Liver (tissue), 9 donors: ENCODE results near the gene KAT7. TPM values are rescaled to one million over a fixed set of nuclear protein-coding genes. Genes with fewer than 3 reads are reported as not detected.
"Not testable (repeated sequence)": the region's sequence is repeated elsewhere in the genome, so short reads cannot be mapped to it uniquely, and the experiment has no call there.

Experiments used
- DNase-seq: peaks from one replicate; pipeline ENCODE4 v3.0.0-alpha.2; 2017; ENCODE audit warnings: low spot score
- H3K27ac ChIP-seq, 2 donors: one replicate each; pipeline ENCODE4 v1.7.0; 2013; ENCODE audit warnings: inconsistent platforms in 2 of 2, low read length in 2 of 2, control low read depth in 1 of 2, low read depth in 1 of 2, mild to moderate bottlenecking in 1 of 2
- H3K27me3 ChIP-seq, 4 donors: one replicate each; pipeline versions ENCODE4 v1.6.1 to v1.7.0; 2013; ENCODE audit warnings: low read length in 3 of 4, inconsistent platforms in 1 of 4, mild to moderate bottlenecking in 1 of 4, moderate library complexity in 1 of 4; ENCODE audit not compliant: control insufficient read depth in 4 of 4, insufficient read depth in 4 of 4
- H3K36me3 ChIP-seq, 4 donors: one replicate each; pipeline versions ENCODE4 v1.6.1 to v1.7.0; 2013; ENCODE audit warnings: low read length in 3 of 4, mild to moderate bottlenecking in 3 of 4, low read depth in 1 of 4, moderate library complexity in 1 of 4; ENCODE audit not compliant: control insufficient read depth in 4 of 4, insufficient read depth in 3 of 4
- H3K4me1 ChIP-seq, 4 donors: one replicate each; pipeline versions ENCODE4 v1.6.1 to v1.7.0; 2013; ENCODE audit warnings: low read length in 3 of 4, mild to moderate bottlenecking in 3 of 4, moderate library complexity in 1 of 4; ENCODE audit not compliant: control insufficient read depth in 4 of 4, insufficient read depth in 4 of 4
- H3K4me3 ChIP-seq, 3 donors: one replicate each; pipeline versions ENCODE4 v1.6.1 to v1.7.0; 2013; ENCODE audit warnings: low read length in 3 of 3, control low read depth in 1 of 3, low read depth in 1 of 3, mild to moderate bottlenecking in 1 of 3
- H3K9ac ChIP-seq, 2 donors: one replicate each; pipeline ENCODE4 v1.7.0; 2013; ENCODE audit warnings: low read length in 2 of 2, mild to moderate bottlenecking in 2 of 2, moderate library complexity in 2 of 2, control low read depth in 1 of 2, low read depth in 1 of 2
- H3K9me3 ChIP-seq, 4 donors: one replicate each; pipeline versions ENCODE4 v1.6.1 to v1.7.0; 2013; ENCODE audit warnings: low read length in 3 of 4; ENCODE audit not compliant: control insufficient read depth in 4 of 4
- FOXA1 ChIP-seq: IDR thresholded peaks from 2 replicates; pipeline ENCODE4 v1.6.1; 2016; ENCODE audit warnings: antibody characterized with exemption
- FOXA2 ChIP-seq: IDR thresholded peaks from 2 replicates; pipeline ENCODE4 v1.6.1; 2016; ENCODE audit warnings: antibody characterized with exemption
- HNF4A ChIP-seq, 2 donors: conservative IDR thresholded peaks; 2 replicates each; pipeline ENCODE4 v1.6.1; 2016; ENCODE audit warnings: antibody characterized with exemption in 2 of 2, mild to moderate bottlenecking in 2 of 2
- HNF4G ChIP-seq: IDR thresholded peaks from 2 replicates; pipeline ENCODE4 v1.6.1; 2016; ENCODE audit warnings: antibody characterized with exemption
- NR2F2 ChIP-seq: IDR thresholded peaks from 2 replicates; pipeline ENCODE4 v1.6.1; 2016; ENCODE audit warnings: antibody characterized with exemption
- RAD21 ChIP-seq, 2 donors: IDR thresholded peaks; 2 replicates each; pipeline ENCODE4 v1.6.1; 2016; ENCODE audit warnings: antibody characterized with exemption in 2 of 2, mild to moderate bottlenecking in 2 of 2
- RXRA ChIP-seq, 2 donors: IDR thresholded peaks; 2 replicates each; pipeline ENCODE4 v1.6.1; 2017 to 2018; ENCODE audit warnings: antibody characterized with exemption in 2 of 2, mild to moderate bottlenecking in 1 of 2
- YY1 ChIP-seq: IDR thresholded peaks from 2 replicates; pipeline ENCODE4 v1.6.1; 2016; ENCODE audit warnings: antibody characterized with exemption, mild to moderate bottlenecking
- WGBS: extraction: QIAGEN DNeasy Blood & Tissue Kit; methylation state at CpG from one replicate; pipeline ENCODE4 v1.1.7; 2013; 5-methylcytosine and 5-hydroxymethylcytosine counted together
- polyA plus RNA-seq, 2 donors: library from polyadenylated mRNA; stranded (reverse) in 1 of 2; unstranded in 1 of 2; fragments of 200-250 nt in 1 of 2; fragments of >200 nt in 1 of 2; fragmentation: Nextera tagmentation in 1 of 2; extraction: Ambion mirVana in 1 of 2; gene quantifications; one replicate each; pipeline versions ENCODE4 v1.2.1 to v1.2.3, GENCODE V29; 2013 to 2015
- total RNA-seq, 2 donors: library from RNA; depleted of rRNA; stranded (reverse); fragments of >200 nt; gene quantifications; one replicate each; pipeline ENCODE4 v1.2.3, GENCODE V29; 2014
- TF ChIP-seq, protein P1 (sequence below): IDR thresholded peaks from 2 replicates; pipeline ENCODE4 v1.6.1; 2016; ENCODE audit warnings: antibody characterized with exemption
- TF ChIP-seq, protein P2 (sequence below): IDR thresholded peaks from 2 replicates; pipeline ENCODE4 v1.6.1; 2016; ENCODE audit warnings: antibody characterized with exemption, mild to moderate bottlenecking
- TF ChIP-seq, protein P3 (sequence below): IDR thresholded peaks from 2 replicates; pipeline ENCODE4 v1.6.1; 2016; ENCODE audit warnings: antibody characterized with exemption
- TF ChIP-seq, protein P4 (sequence below): fragments of 150-350 bp; IDR thresholded peaks from 2 replicates; pipeline ENCODE4 v1.5.1; 2017; ENCODE audit warnings: improper control_type of control experiment, low read depth, low read length; ENCODE audit not compliant: missing input control
- donor health status: healthy.
- donor health status: healthy.
- donor health status: healthy.
- donor health status: healthy.
- donor health status: healthy.

Gene KAT7
- total and polyA plus RNA-seq, 4 donors, result 6.1 to 24.2 (median 12.6) TPM

DNA sequence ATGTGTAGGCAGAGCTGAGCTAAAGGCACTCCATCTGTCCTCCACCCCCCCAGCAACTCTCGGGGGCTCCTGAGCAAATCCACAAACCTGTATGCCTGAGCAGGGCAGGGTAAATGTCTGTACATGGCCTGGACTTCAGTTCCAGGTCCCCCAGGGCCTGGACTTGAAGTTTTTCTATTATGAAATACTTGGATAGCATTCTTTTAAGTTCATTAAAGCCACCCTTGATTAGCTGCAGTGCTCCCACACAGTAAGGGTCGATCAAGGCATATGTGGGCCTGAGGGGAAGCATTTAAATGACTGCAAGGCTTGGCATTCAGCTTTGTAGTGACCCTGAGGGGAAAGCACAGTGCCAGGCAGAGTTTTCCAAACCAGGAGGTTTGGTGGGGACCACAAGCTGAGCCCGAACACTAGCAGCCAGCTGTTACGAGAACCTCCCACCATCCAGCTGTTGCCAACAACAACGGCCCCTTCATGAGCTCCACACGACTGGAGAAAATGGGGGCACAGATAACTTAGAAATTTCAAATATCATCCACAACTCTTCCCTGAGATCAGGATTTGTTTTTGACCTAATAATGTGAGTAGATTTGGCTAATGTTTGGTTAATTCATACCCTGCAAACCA is 31.2 kb upstream of the KAT7 start (continued):
- TF ChIP-seq, protein P1, sequence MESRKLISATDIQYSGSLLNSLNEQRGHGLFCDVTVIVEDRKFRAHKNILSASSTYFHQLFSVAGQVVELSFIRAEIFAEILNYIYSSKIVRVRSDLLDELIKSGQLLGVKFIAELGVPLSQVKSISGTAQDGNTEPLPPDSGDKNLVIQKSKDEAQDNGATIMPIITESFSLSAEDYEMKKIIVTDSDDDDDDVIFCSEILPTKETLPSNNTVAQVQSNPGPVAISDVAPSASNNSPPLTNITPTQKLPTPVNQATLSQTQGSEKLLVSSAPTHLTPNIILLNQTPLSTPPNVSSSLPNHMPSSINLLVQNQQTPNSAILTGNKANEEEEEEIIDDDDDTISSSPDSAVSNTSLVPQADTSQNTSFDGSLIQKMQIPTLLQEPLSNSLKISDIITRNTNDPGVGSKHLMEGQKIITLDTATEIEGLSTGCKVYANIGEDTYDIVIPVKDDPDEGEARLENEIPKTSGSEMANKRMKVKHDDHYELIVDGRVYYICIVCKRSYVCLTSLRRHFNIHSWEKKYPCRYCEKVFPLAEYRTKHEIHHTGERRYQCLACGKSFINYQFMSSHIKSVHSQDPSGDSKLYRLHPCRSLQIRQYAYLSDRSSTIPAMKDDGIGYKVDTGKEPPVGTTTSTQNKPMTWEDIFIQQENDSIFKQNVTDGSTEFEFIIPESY, result no peak

DNA sequence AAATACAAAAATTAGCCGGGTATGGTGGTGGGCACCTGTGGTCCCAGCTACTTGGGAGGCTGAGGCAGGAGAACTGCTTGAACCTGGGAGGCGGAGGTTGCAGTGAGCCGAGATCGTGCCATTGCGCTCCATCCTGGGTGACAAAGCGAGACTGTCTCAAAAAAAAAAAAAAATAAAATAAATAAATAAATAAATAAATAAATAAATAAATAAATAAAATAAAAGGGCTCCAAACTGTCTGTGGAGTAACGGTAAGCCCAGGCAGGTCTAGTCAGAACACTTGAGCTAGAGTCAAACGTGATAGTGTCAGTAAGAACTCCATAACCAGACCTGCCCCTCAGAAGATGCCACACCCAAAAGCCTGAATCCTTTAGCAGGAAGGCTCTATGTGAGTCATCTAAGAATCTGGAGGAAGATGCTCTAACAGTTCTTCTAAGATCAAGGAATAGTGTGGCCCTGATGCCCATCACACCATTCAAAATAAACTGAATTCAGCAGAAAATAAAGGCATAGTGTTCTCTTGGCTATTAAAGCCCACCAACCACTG is 29.9 kb upstream of the KAT7 start:
- not testable (repeated sequence) for H3K27ac ChIP-seq, H3K27me3 ChIP-seq, H3K4me3 ChIP-seq, H3K9ac ChIP-seq, H3K36me3 ChIP-seq, H3K9me3 ChIP-seq, DNase-seq
- WGBS, result 93% methylated on average over 8 of the region's 8 CpGs
- H3K4me1 ChIP-seq, result peaks cover 2 to 13% (median 8%) of the 10 kb centered on the region in 4 donors

DNA sequence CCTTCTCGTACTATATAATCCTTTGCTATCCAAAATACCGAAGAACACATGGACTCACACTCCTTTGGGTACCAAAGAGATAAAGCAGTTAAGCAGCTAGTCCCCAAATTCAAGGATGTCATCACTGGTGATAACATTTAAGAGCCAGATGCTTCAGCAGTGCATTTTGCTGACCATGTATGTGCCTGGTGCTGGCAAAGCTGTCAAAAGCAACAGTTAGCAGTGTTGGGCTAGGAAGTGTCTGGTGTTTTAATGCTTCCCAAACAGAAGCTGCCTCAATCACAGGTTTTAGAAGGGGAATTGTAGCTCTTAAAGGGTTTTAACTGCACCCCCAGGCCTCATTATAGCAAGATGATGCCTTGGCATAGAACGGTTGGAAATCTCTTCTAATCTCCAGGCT is 29.3 kb upstream of the KAT7 start:
- TF ChIP-seq FOXA2, result no peak
- no peak for TF ChIP-seq HNF4G
- TF ChIP-seq NR2F2, result no peak
- TF ChIP-seq, protein P2, sequence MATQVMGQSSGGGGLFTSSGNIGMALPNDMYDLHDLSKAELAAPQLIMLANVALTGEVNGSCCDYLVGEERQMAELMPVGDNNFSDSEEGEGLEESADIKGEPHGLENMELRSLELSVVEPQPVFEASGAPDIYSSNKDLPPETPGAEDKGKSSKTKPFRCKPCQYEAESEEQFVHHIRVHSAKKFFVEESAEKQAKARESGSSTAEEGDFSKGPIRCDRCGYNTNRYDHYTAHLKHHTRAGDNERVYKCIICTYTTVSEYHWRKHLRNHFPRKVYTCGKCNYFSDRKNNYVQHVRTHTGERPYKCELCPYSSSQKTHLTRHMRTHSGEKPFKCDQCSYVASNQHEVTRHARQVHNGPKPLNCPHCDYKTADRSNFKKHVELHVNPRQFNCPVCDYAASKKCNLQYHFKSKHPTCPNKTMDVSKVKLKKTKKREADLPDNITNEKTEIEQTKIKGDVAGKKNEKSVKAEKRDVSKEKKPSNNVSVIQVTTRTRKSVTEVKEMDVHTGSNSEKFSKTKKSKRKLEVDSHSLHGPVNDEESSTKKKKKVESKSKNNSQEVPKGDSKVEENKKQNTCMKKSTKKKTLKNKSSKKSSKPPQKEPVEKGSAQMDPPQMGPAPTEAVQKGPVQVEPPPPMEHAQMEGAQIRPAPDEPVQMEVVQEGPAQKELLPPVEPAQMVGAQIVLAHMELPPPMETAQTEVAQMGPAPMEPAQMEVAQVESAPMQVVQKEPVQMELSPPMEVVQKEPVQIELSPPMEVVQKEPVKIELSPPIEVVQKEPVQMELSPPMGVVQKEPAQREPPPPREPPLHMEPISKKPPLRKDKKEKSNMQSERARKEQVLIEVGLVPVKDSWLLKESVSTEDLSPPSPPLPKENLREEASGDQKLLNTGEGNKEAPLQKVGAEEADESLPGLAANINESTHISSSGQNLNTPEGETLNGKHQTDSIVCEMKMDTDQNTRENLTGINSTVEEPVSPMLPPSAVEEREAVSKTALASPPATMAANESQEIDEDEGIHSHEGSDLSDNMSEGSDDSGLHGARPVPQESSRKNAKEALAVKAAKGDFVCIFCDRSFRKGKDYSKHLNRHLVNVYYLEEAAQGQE, result no peak
- no peak for TF ChIP-seq RAD21 (IDR thresholded peaks at IDR 0.05)
- TF ChIP-seq, protein P3, sequence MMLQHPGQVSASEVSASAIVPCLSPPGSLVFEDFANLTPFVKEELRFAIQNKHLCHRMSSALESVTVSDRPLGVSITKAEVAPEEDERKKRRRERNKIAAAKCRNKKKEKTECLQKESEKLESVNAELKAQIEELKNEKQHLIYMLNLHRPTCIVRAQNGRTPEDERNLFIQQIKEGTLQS, result no peak
- no peak for TF ChIP-seq HNF4A (conservative IDR thresholded peaks at IDR 0.05)
- 82% methylated on average over 3 of the region's 3 CpGs for WGBS
- Histone ChIP-seq H3K27me3 (no peaks in the 10 kb centered on the region), H3K4me1 (peaks cover 2 to 13% (median 8%) of the 10 kb centered on the region in 4 donors), H3K9ac (no peak overlapping the region), H3K27ac (no peak overlapping the region), H3K9me3 (no peaks in the 10 kb centered on the region), H3K36me3 (peaks cover 0 to 3% (median 0%) of the 10 kb centered on the region in 4 donors), H3K4me3 (no peak overlapping the region)
- DNase-seq, result no peak

DNA sequence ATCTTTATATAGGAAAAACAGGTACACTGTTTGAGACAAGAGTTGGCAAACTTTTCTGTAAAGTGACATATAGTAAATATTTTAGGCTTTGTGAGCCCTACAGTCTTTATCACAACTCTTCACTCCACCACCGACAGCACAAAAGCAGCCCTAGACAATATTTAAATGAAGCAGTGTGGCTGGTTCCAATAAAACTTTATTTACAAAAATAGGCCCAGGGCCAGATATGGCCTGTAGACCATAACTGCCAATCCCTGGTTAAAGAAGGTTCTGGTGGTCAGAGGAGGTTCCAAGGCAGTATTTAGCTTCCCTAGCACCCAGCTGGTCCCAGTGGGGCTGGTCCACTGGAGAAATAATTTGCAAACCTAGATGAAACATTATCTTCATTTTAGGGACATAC is 28.2 kb upstream of the KAT7 start:
- WGBS, result 92% methylated on average over 1 of the region's 1 CpG
- TF ChIP-seq RAD21 (IDR thresholded peaks at IDR 0.05), result no peak
- TF ChIP-seq, protein P4, sequence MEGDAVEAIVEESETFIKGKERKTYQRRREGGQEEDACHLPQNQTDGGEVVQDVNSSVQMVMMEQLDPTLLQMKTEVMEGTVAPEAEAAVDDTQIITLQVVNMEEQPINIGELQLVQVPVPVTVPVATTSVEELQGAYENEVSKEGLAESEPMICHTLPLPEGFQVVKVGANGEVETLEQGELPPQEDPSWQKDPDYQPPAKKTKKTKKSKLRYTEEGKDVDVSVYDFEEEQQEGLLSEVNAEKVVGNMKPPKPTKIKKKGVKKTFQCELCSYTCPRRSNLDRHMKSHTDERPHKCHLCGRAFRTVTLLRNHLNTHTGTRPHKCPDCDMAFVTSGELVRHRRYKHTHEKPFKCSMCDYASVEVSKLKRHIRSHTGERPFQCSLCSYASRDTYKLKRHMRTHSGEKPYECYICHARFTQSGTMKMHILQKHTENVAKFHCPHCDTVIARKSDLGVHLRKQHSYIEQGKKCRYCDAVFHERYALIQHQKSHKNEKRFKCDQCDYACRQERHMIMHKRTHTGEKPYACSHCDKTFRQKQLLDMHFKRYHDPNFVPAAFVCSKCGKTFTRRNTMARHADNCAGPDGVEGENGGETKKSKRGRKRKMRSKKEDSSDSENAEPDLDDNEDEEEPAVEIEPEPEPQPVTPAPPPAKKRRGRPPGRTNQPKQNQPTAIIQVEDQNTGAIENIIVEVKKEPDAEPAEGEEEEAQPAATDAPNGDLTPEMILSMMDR, result no peak
- no peak for TF ChIP-seq FOXA2
- no peak for TF ChIP-seq YY1
- TF ChIP-seq HNF4A (conservative IDR thresholded peaks at IDR 0.05), result no peak
- TF ChIP-seq RXRA (IDR thresholded peaks at IDR 0.05), result no peak
- TF ChIP-seq FOXA1, result no peak
- Histone ChIP-seq H3K36me3 (peaks cover 0 to 3% (median 0%) of the 10 kb centered on the region in 4 donors), H3K27ac (no peak overlapping the region), H3K4me1 (peaks cover 2 to 18% (median 14%) of the 10 kb centered on the region in 4 donors), H3K27me3 (no peaks in the 10 kb centered on the region), H3K4me3 (no peak overlapping the region), H3K9me3 (no peaks in the 10 kb centered on the region), H3K9ac (no peak overlapping the region)
- no peak for DNase-seq
